OCI-LY7 (cell line): ENCODE measurements around the gene AKAP17A. TPM values are rescaled to one million over a fixed set of nuclear protein-coding genes. Genes with fewer than 3 reads are reported as not detected.

Experiments
- BruUV-seq: library from RNA; stranded (reverse); fragments of 400-500 nt; replicated peaks from 2 replicates; lab custom pipeline; 2021; lab: Mats Ljungman, UMichigan
- CTCF ChIA-PET: fragments of 300-600 bp; sonication (Branson Sonifier 250); formaldehyde crosslinking; loops from one replicate; lab custom pipeline; 2022; ENCODE audit warnings: antibody characterized with exemption; ENCODE audit not compliant: unreplicated experiment; lab: Charles Lee
- POLR2A ChIA-PET: fragments of 300-600 bp; sonication (Branson Sonifier 250); formaldehyde crosslinking; loops from one replicate; lab custom pipeline; 2022; ENCODE audit warnings: antibody characterized with exemption; lab: Charles Lee
- DNase-seq: peaks from one replicate; pipeline ENCODE4 v3.0.0-alpha.2; 2015; ENCODE audit warnings: low spot score
- H2AFZ ChIP-seq: fragments of 200-600 bp; sonication (generic), shearing (Covaris generic); 2 replicates; pipeline ENCODE4 v1.6.1; 2014; ENCODE audit warnings: mild to moderate bottlenecking, antibody characterized with exemption, low read length, moderate library complexity
- H3K27ac ChIP-seq: fragments of 200-600 bp; sonication (generic); 2 replicates; pipeline ENCODE4 v1.5.1; 2014; ENCODE audit warnings: mixed run types, low read depth, mild to moderate bottlenecking, moderate library complexity, low read length, inconsistent platforms; ENCODE audit not compliant: poor library complexity, severe bottlenecking
- H3K36me3 ChIP-seq: fragments of 200-600 bp; sonication (generic); 2 replicates; pipeline ENCODE4 v1.6.1; 2014; ENCODE audit warnings: mild to moderate bottlenecking, antibody characterized with exemption, low read length, moderate library complexity, mixed read lengths; ENCODE audit not compliant: insufficient read depth
- H3K4me1 ChIP-seq: fragments of 200-600 bp; sonication (generic); 2 replicates; pipeline ENCODE4 v1.5.1; 2014; ENCODE audit warnings: mild to moderate bottlenecking, low read length; ENCODE audit not compliant: insufficient read depth, poor library complexity, severe bottlenecking
- H3K4me2 ChIP-seq: fragments of 200-600 bp; sonication (generic); 2 replicates; pipeline ENCODE4 v1.6.1; 2014; ENCODE audit warnings: mild to moderate bottlenecking, low read length
- H3K4me3 ChIP-seq: fragments of 200-600 bp; sonication (generic); 2 replicates; pipeline ENCODE4 v1.5.1; 2014; ENCODE audit warnings: mild to moderate bottlenecking, low read depth, low read length; ENCODE audit not compliant: poor library complexity, severe bottlenecking
- H3K79me2 ChIP-seq: fragments of 200-600 bp; sonication (generic); 2 replicates; pipeline ENCODE4 v1.6.1; 2016; ENCODE audit warnings: low read depth, mild to moderate bottlenecking, low read length, moderate library complexity, mixed read lengths; ENCODE audit not compliant: insufficient read depth
- H3K9me2 ChIP-seq: fragments of 200-600 bp; sonication (generic); 2 replicates; pipeline ENCODE4 v1.6.1; 2016; ENCODE audit warnings: mild to moderate bottlenecking, low read length, mixed read lengths; ENCODE audit not compliant: insufficient read depth
- H3K9me3 ChIP-seq: fragments of 200-600 bp; sonication (generic); 2 replicates; pipeline ENCODE4 v1.6.1; 2014; ENCODE audit warnings: mild to moderate bottlenecking, mixed run types, low read length, mixed read lengths
- H4K20me1 ChIP-seq: fragments of 200-600 bp; sonication (generic); 2 replicates; pipeline ENCODE4 v1.6.1; 2014; ENCODE audit warnings: mild to moderate bottlenecking, antibody characterized with exemption, low read length, moderate library complexity, mixed read lengths; ENCODE audit not compliant: insufficient read depth
- EZH2phosphoT487 ChIP-seq: fragments of 200-600 bp; sonication (generic); IDR thresholded peaks from 2 replicates; pipeline ENCODE4 v1.6.1; 2018; ENCODE audit warnings: low read depth, borderline replicate concordance, mild to moderate bottlenecking, mixed run types, antibody characterized with exemption, low read length, moderate library complexity, mixed read lengths
- intact Hi-C: fragments of 100-400 bp; cut with micrococcal nuclease; formaldehyde crosslinking; loops from one replicate; pipeline ENCODE4 v1.10.0; 2022; ENCODE audit not compliant: unreplicated experiment
- total RNA-seq, 2 experiments: library from RNA; depleted of rRNA in 1 of 2; stranded (reverse); fragments of >200 nt in 1 of 2; shearing (Covaris generic) in 1 of 2; gene quantifications; 2 replicates each; pipeline ENCODE4 v1.2.3, GENCODE V29; 2014 to 2022
- TF ChIP-seq, protein P1 (sequence below): fragments of 200-600 bp; sonication (generic); conservative IDR thresholded peaks from 2 replicates; pipeline ENCODE4 v1.5.1; 2014; ENCODE audit warnings: mild to moderate bottlenecking, antibody characterized with exemption, low read length, moderate library complexity, mixed read lengths

AKAP17A gene
- total RNA-seq, 2 experiments from 2014 or later = 64.2 to 64.9 TPM

DNA sequence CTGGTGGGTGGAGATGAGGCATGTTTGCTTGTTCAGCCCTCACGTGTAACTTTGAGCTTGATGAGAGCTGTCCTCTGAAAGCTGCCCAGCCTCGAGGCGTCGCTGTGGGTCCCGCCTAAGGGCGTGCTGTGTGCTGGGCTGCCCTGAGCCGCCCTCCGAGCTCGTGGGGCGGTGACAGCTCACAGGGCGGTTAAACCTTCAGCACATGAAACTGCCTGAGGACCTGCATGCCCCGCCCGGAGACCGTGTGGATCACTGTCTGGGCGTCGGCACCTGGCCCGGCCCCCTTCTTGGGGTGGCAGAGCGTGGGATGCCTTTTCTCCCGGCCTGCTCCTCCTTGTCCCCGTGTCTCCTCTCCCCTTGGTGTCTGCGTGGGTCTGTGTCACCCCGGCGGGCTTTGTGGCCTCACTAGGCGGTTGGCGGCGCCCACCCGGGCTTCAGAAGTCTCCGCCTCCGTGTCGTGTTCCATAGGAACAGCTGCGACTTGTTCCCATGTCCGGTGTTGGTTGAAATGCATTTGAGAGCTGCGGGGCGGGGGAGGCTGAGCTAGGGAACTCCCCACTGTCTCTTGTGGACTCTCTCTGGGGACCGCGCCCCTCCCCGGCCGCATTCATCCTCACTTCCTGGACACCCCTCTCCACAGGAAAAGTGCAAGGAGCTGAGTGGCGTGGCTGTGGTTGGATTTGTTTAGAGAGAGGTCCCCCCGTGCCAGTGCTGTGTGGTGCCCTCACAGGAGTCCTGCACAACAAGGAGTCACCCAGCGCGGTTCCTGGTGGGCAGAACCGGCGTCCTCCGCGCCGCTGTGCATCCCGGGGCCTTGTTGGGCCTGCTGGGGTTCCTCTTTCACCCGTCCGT is 6.8 kb downstream of the AKAP17A start:
- ChIA-PET CTCF (no interaction called here), POLR2A (no interaction called here)
- H3K4me2 ChIP-seq = no peak overlapping the region
- H2AFZ ChIP-seq = no peak overlapping the region
- H3K79me2 ChIP-seq = peaks cover 21% of the 10 kb centered on the region
- no peak overlapping the region for H3K27ac ChIP-seq
- no peaks in the 10 kb centered on the region; the same call in 1 of the 2 replicates for H4K20me1 ChIP-seq
- H3K36me3 ChIP-seq = peaks cover 97% of the 10 kb centered on the region
- TF ChIP-seq EZH2phosphoT487 = no peak
- TF ChIP-seq, protein P1, sequence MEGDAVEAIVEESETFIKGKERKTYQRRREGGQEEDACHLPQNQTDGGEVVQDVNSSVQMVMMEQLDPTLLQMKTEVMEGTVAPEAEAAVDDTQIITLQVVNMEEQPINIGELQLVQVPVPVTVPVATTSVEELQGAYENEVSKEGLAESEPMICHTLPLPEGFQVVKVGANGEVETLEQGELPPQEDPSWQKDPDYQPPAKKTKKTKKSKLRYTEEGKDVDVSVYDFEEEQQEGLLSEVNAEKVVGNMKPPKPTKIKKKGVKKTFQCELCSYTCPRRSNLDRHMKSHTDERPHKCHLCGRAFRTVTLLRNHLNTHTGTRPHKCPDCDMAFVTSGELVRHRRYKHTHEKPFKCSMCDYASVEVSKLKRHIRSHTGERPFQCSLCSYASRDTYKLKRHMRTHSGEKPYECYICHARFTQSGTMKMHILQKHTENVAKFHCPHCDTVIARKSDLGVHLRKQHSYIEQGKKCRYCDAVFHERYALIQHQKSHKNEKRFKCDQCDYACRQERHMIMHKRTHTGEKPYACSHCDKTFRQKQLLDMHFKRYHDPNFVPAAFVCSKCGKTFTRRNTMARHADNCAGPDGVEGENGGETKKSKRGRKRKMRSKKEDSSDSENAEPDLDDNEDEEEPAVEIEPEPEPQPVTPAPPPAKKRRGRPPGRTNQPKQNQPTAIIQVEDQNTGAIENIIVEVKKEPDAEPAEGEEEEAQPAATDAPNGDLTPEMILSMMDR = no peak
- H3K4me3 ChIP-seq = no peak overlapping the region
- H3K9me2 ChIP-seq = no peaks in the 10 kb centered on the region
- H3K9me3 ChIP-seq = peaks cover 7% of the 10 kb centered on the region; the same call in 1 of the 2 replicates
- H3K4me1 ChIP-seq = no peaks in the 10 kb centered on the region
- no TSS peak for BruUV-seq
- no peak for DNase-seq
- intact Hi-C loops = no loop called here

DNA sequence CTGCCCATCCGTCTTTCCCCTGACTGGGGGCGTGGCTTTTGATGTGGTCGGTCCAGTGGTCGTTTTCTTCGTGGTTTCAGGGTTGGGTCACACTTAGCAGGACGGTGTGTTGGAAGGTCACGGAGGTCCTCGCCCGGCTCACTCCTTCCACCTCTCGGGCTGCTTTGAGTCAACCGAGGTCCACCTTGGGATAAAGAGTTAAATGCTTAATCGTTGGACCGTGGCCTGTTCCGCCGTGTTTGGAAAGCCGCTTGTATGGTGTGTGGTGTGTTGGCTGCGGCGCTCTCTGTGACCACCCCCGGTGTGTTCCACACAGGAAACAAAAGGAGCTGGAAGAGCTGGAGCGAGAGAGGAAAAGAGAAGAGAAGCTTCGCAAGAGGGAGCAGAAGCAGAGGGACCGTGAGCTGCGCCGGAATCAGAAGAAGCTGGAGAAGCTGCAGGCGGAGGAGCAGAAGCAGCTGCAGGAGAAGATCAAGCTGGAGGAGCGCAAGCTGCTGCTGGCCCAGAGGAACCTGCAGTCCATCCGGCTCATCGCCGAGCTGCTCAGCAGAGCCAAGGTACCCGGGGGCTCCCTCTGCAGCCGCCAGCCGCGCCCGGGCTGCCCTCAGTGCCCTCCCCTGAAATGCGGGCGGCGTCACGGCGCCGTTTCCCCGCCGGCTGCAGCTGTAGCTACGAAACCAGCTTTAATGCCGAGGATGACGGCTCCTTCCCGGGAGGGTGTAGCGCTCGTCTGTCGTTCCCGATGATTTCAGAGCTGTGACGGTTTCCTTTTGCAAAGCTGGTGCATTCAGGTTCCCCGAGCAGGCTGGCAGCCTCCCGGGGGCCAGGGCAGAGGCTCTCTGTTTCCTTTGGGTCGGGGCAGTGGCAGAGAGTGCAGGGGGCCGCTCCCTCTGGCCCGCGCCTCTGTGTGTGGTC is 7.7 kb downstream of the AKAP17A start:
- CTCF ChIA-PET = no interaction called here
- no TSS peak for BruUV-seq
- H3K36me3 ChIP-seq = peaks cover 97% of the 10 kb centered on the region
- intact Hi-C loops = no loop called here
- no peak overlapping the region for H3K27ac ChIP-seq
- no peak for DNase-seq
- H4K20me1 ChIP-seq = no peaks in the 10 kb centered on the region; the same call in 1 of the 2 replicates
- H2AFZ ChIP-seq = no peak overlapping the region
- POLR2A ChIA-PET = no interaction called here
- H3K9me2 ChIP-seq = no peaks in the 10 kb centered on the region
- H3K4me3 ChIP-seq = no peak overlapping the region
- H3K4me2 ChIP-seq = no peak overlapping the region
- H3K9me3 ChIP-seq = peaks cover 7% of the 10 kb centered on the region; the same call in 1 of the 2 replicates
- TF ChIP-seq EZH2phosphoT487 = no peak
- TF ChIP-seq, protein P1 = no peak
- H3K4me1 ChIP-seq = no peaks in the 10 kb centered on the region
- peaks cover 12% of the 10 kb centered on the region; the same call in 1 of the 2 replicates for H3K79me2 ChIP-seq
